Middle frontal gyrus (tissue), 1 donor: ENCODE data around the gene HAGH.
"Not testable (repeated sequence)": the region's sequence is repeated elsewhere in the genome, so short reads cannot be mapped to it uniquely, and the experiment has no call there.

Experiments
- DNase-seq: peaks from one replicate; pipeline ENCODE4 v3.0.0-alpha.2; 2015; ENCODE audit warnings: low spot score; ENCODE audit errors: extremely low spot score

Gene HAGH

GRCh38 chr16:1826691-1827573, at the start of gene HAGH, which contains the start of gene FAHD1:
HAGH (minus strand) TSS chr16:1826825; CDS start chr16:1826787, 38 bp downstream.
FAHD1 (plus strand) TSS chr16:1827206; CDS start chr16:1827239, 33 bp downstream.
- peak; percentile 86 for DNase-seq

GRCh38 chr16:1876066-1876465, 49.4 kb upstream of the HAGH start:
- DNase-seq: not testable (repeated sequence)

GRCh38 chr16:1874854-1875253, 48.2 kb upstream of the HAGH start:
- no peak for DNase-seq

- DNase-seq: no peak
Observed at GRCh38 chr16:1871974-1872635, 45.5 kb upstream of the HAGH start, which contains the start of gene MEIOB. MEIOB (minus strand) TSS chr16:1872164; CDS start chr16:1868175, 3,989 bp downstream.

GRCh38 chr16:1870365-1871082, 43.9 kb upstream of the HAGH start:
- DNase-seq: no peak

GRCh38 chr16:1865902-1866690, 39.5 kb upstream of the HAGH start:
- DNase-seq: no peak

- no peak for DNase-seq
Observed at GRCh38 chr16:1863681-1864460, 37.2 kb upstream of the HAGH start.

- DNase-seq: no peak
Observed at GRCh38 chr16:1862394-1862793, 35.8 kb upstream of the HAGH start.

GRCh38 chr16:1861730-1862129, 35.1 kb upstream of the HAGH start:
- no peak for DNase-seq

GRCh38 chr16:1859650-1860049, 33.0 kb upstream of the HAGH start:
- no peak for DNase-seq

- no peak for DNase-seq
Observed at GRCh38 chr16:1858189-1858865, 31.7 kb upstream of the HAGH start.

- DNase-seq: no peak
Observed at GRCh38 chr16:1857433-1858097, 30.9 kb upstream of the HAGH start.

GRCh38 chr16:1851793-1852192, 25.2 kb upstream of the HAGH start:
- DNase-seq: no peak

GRCh38 chr16:1850981-1851380, 24.4 kb upstream of the HAGH start:
- DNase-seq: no peak

- DNase-seq: no peak
Observed at GRCh38 chr16:1846416-1846815, 19.8 kb upstream of the HAGH start.

GRCh38 chr16:1845985-1846384, 19.4 kb upstream of the HAGH start:
- DNase-seq: no peak

- DNase-seq: no peak
Observed at GRCh38 chr16:1839554-1839953, 12.9 kb upstream of the HAGH start.

GRCh38 chr16:1834096-1834495, 7.5 kb upstream of the HAGH start:
- DNase-seq: no peak

- no peak for DNase-seq
Observed at GRCh38 chr16:1832838-1833454, 6.3 kb upstream of the HAGH start.
